GM18511 (cell line): Measurements from ENCODE around the gene THAP11.

Source experiments
- ATAC-seq: cut with Tn5 transposase; IDR thresholded peaks from one replicate; pipeline ENCODE4 v1.9.1; 2021; ENCODE audit warnings: mild to moderate bottlenecking, moderate library complexity; ENCODE audit not compliant: unreplicated experiment

THAP11 gene

GRCh38 chr16:67841816-67842508 lies at the start of gene THAP11:
TSS of gene THAP11 (plus strand) at chr16:67842320. CDS start at chr16:67842555, 235 bp downstream.
- ATAC-seq, result peak; percentile 49

- no peak for ATAC-seq
These were observed 45.9 kb upstream of the THAP11 start for GRCh38 chr16:67796099-67796718.

GRCh38 chr16:67800338-67800926 lies 41.7 kb upstream of the THAP11 start:
- ATAC-seq, result no peak

GRCh38 chr16:67801241-67801640 lies 40.9 kb upstream of the THAP11 start:
- ATAC-seq, result no peak

GRCh38 chr16:67801883-67802282 lies 40.2 kb upstream of the THAP11 start:
- no peak for ATAC-seq

GRCh38 chr16:67803894-67804293 lies 38.2 kb upstream of the THAP11 start:
- ATAC-seq, result no peak

GRCh38 chr16:67804853-67805542 lies 37.1 kb upstream of the THAP11 start:
- ATAC-seq, result no peak

- ATAC-seq, result peak; percentile 2
These were observed 36.2 kb upstream of the THAP11 start for GRCh38 chr16:67805718-67806427.

- peak; percentile 91 for ATAC-seq
These were observed 35.5 kb upstream of the THAP11 start, which contains the start of the genes RANBP10 and TSNAXIP1 for GRCh38 chr16:67806428-67807147. TSS of gene RANBP10 (minus strand) at chr16:67806560. CDS start at chr16:67806536, 24 bp downstream. TSS of gene TSNAXIP1 (plus strand) at chr16:67806889. CDS start at chr16:67807150, 261 bp downstream.

- peak; percentile 5 for ATAC-seq
These were observed 34.9 kb upstream of the THAP11 start for GRCh38 chr16:67807148-67807682.

- ATAC-seq, result no peak
These were observed 30.2 kb upstream of the THAP11 start for GRCh38 chr16:67811899-67812298.

- no peak for ATAC-seq
These were observed 27.6 kb upstream of the THAP11 start for GRCh38 chr16:67814567-67814966.

- no peak for ATAC-seq
These were observed 21.4 kb upstream of the THAP11 start for GRCh38 chr16:67820608-67821259.

GRCh38 chr16:67822511-67822910 lies 19.6 kb upstream of the THAP11 start:
- no peak for ATAC-seq

GRCh38 chr16:67825119-67825518 lies 17.0 kb upstream of the THAP11 start:
- no peak for ATAC-seq

- no peak for ATAC-seq
These were observed 16.2 kb upstream of the THAP11 start for GRCh38 chr16:67825906-67826305.

- ATAC-seq, result no peak
These were observed 13.5 kb upstream of the THAP11 start for GRCh38 chr16:67828651-67829050.

GRCh38 chr16:67833030-67833414 lies 9.1 kb upstream of the THAP11 start:
- no peak for ATAC-seq
